Adrenal gland (tissue), 12 donors: Measurements from ENCODE around the gene SNTB2. TPM values are rescaled to one million over a fixed set of nuclear protein-coding genes. Genes with fewer than 3 reads are reported as not detected.

Source experiments
- DNase-seq, 7 donors: peaks; one replicate each; pipeline ENCODE4 v3.0.0-alpha.2; 2019 to 2020
- H3K27ac ChIP-seq, 5 donors: fragments of 200-600 bp; sonication (generic) in 4 of 5; 1 replicate in 3 of 5; 2 replicates in 2 of 5; pipeline versions ENCODE4 v1.5.1 to v1.8.0; 2016 to 2020; ENCODE audit warnings: mild to moderate bottlenecking in 1 of 5
- H3K27me3 ChIP-seq: fragments of 200-600 bp; 2 replicates; pipeline ENCODE4 v1.8.0; 2021
- H3K36me3 ChIP-seq, 2 donors: fragments of 200-600 bp; replicated peaks in 1 of 2; 1 replicate in 1 of 2; 2 replicates in 1 of 2; pipeline versions ENCODE4 v1.5.1 to v1.8.0; 2018 to 2022
- H3K4me1 ChIP-seq, 2 donors: fragments of 200-600 bp; replicated peaks in 1 of 2; 1 replicate in 1 of 2; 2 replicates in 1 of 2; pipeline versions ENCODE4 v1.5.1 to v1.8.0; 2018 to 2021
- H3K4me3 ChIP-seq, 4 donors: fragments of 200-600 bp; sonication (generic) in 3 of 4; one replicate each; pipeline ENCODE4 v1.5.1; 2016 to 2018
- H3K9me3 ChIP-seq, 3 donors: fragments of 200-600 bp; sonication (generic) in 1 of 3; replicated peaks in 1 of 3; 1 replicate in 2 of 3; 2 replicates in 1 of 3; pipeline versions ENCODE4 v1.5.1 to v1.8.0; 2016 to 2021
- POLR2A ChIP-seq, 2 donors: fragments of 450-650 bp; IDR thresholded peaks; one replicate each; pipeline ENCODE4 v1.6.1; 2017; ENCODE audit warnings: antibody characterized with exemption in 2 of 2, mild to moderate bottlenecking in 2 of 2, moderate library complexity in 1 of 2
- WGBS, 4 donors: extraction: QIAGEN DNeasy Blood & Tissue Kit in 2 of 4; methylation state at CpG; one replicate each; pipeline versions ENCODE4 v1.1.5 to v1.1.7; 2013 to 2017; 5-methylcytosine and 5-hydroxymethylcytosine counted together
- intact Hi-C, 2 donors: fragments of 100-400 bp; cut with DNase I; formaldehyde crosslinking; loops; one replicate each; pipeline versions ENCODE4 v1.14.1 to v1.15.0; 2022 to 2023
- polyA plus RNA-seq, 3 donors: library from polyadenylated mRNA; stranded (reverse); fragments of 200-250 nt in 2 of 3; fragments of 350-450 nt in 1 of 3; fragmentation: Illumina TruSeq in 1 of 3; extraction: RNeasy Lipid Tissue Mini Kit (QIAGEN cat#74804) in 1 of 3; gene quantifications; one replicate each; pipeline ENCODE4 v1.2.3, GENCODE V29; 2013 to 2014
- total RNA-seq, 9 donors: library from RNA; depleted of rRNA in 4 of 9; stranded (reverse); fragments of >200 nt in 4 of 9; fragments of 120-200 nt in 1 of 9; fragmentation: NEBNext Ultra II Directional in 1 of 9; extraction: Animal tissue kit (Norgen Biotek cat#: 25700) in 1 of 9; gene quantifications; one replicate each; pipeline versions ENCODE4 v1.1.0 to v1.2.4, GENCODE V29; 2013 to 2023
- TF ChIP-seq, protein P1 (sequence below), 6 experiments: fragments of 450-650 bp in 4 of 6; fragments of 200-600 bp in 2 of 6; sonication (generic) in 1 of 6; IDR thresholded peaks; 1 replicate in 5 of 6; 2 replicates in 1 of 6; pipeline versions ENCODE4 v1.5.1 to v1.8.0; 2016 to 2021; ENCODE audit warnings: antibody characterized with exemption in 6 of 6, mild to moderate bottlenecking in 2 of 6, moderate library complexity in 1 of 6
- donor health status: healthy with polysubstance abuse.
- donor health status: Bipolar disorder and iron deficiency.
- donor health status: DM: yes; HTN: yes; CAD: no.
- donor health status: DM: no; HTN: no; CAD: no.
- donor health status: DM: no; HTN: no; CAD: no.
- donor health status: DM: yes; HTN: yes; CAD: no.

SNTB2 gene
- total and polyA plus RNA-seq, 12 donors = 3.6 to 52.7 (median 32.9) TPM

DNA sequence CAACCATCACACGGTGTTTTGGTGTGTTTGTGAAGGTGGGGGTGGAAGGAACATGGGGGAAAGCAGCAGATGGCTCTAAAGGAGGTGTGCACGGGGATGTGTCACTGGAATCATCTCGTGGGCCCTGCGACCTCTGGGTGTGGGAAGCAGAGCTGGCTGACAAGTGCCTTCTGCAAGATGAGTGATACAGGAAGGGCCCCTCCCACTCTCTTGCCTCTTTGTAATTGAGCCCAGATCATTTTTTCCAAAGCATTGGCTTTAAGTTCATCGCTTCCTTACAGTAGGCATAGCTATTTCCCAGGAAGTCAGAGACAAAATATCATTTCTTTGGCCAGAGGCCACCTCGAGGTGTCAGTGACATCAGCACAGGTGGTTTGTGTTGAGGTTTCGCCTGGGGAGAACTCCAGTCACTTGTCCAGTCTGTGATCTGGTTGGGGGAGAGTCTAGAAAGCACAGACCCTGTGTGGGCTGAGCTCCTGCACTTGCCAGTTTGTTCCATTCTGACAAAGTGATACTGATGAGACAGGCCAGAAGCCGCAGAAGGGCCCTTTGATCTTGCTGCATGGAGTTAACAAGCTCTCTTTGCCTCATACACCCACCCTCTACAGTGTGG, 20.6 kb upstream of the SNTB2 start:
- Histone ChIP-seq H3K9me3 (no peaks in the 10 kb centered on the region), H3K4me1 (peaks cover 0 to 4% of the 10 kb centered on the region in 2 donors), H3K27me3 (no peaks in the 10 kb centered on the region), H3K27ac (no peak overlapping the region), H3K4me3 (no peak overlapping the region), H3K36me3 (peaks cover 0 to 54% of the 10 kb centered on the region in 2 donors)
- 73 to 80% (median 77%) methylated on average over 7 to 8 of the region's 8 CpGs for WGBS, 4 donors
- intact Hi-C loops = no loop called here
- DNase-seq = no peak
- TF ChIP-seq, protein P1, sequence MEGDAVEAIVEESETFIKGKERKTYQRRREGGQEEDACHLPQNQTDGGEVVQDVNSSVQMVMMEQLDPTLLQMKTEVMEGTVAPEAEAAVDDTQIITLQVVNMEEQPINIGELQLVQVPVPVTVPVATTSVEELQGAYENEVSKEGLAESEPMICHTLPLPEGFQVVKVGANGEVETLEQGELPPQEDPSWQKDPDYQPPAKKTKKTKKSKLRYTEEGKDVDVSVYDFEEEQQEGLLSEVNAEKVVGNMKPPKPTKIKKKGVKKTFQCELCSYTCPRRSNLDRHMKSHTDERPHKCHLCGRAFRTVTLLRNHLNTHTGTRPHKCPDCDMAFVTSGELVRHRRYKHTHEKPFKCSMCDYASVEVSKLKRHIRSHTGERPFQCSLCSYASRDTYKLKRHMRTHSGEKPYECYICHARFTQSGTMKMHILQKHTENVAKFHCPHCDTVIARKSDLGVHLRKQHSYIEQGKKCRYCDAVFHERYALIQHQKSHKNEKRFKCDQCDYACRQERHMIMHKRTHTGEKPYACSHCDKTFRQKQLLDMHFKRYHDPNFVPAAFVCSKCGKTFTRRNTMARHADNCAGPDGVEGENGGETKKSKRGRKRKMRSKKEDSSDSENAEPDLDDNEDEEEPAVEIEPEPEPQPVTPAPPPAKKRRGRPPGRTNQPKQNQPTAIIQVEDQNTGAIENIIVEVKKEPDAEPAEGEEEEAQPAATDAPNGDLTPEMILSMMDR (IDR thresholded peaks at IDR 0.05) = no peak
- TF ChIP-seq POLR2A (IDR thresholded peaks at IDR 0.05) = no peak

DNA sequence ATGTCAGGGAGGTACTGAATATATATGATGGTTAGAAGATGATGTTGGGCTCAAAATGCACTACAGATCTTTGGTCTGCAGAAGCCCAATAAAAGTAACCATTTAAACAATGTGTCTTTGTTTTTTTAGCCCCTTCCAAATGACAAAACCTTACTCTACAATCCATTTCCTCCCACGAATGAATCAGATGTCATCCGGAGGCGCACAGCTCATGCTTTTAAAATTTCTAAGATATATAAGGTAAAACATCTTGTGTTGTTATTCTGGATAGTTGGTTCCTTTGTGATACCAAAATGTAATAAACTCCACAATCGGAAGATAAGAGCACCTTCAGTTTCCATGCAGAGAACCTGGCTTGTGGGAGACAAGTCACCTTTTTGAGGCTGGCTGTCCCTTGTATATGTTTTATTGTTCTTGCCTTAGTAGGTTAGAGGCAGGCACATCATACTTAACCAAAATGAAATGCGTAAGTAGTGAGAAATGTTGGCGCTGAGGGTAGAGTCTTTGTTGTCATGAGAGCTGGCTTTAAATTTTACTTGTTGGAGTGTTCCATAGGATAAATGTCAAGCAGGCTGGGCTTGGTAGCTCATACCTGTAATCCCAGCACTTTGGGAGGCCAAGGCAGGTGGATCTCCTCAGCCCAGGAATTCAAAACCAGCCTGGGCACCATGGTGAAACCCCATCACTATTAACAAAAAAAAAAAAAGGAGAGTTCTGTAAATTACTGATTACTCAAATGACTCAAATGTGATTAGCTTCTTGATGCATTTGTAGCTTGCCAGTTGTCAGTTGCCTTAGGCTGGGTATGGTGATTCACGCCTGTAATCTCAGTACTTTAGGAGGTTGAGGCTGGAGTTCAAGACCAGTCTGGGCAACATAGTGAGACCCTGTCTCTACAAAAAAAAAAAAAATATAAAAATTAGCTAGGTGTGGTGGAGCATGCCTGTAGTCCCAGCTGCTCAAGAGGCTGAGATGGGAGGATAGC, 19.7 kb upstream of the SNTB2 start:
- peak in 1 of 7 donors; percentile 5 for DNase-seq
- H3K27ac ChIP-seq = no peak overlapping the region
- TF ChIP-seq POLR2A (IDR thresholded peaks at IDR 0.05) = no peak
- TF ChIP-seq, protein P1 (IDR thresholded peaks at IDR 0.05) = no peak
- no peak overlapping the region for H3K4me3 ChIP-seq
- H3K4me1 ChIP-seq = peaks cover 4 to 7% of the 10 kb centered on the region in 2 donors
- no peaks in the 10 kb centered on the region for H3K9me3 ChIP-seq
- intact Hi-C loops = no loop called here
- peaks cover 0 to 52% of the 10 kb centered on the region in 2 donors for H3K36me3 ChIP-seq
- H3K27me3 ChIP-seq = no peaks in the 10 kb centered on the region
- WGBS, 4 donors = 91 to 94% (median 92%) methylated on average over 7 of the region's 7 CpGs

DNA sequence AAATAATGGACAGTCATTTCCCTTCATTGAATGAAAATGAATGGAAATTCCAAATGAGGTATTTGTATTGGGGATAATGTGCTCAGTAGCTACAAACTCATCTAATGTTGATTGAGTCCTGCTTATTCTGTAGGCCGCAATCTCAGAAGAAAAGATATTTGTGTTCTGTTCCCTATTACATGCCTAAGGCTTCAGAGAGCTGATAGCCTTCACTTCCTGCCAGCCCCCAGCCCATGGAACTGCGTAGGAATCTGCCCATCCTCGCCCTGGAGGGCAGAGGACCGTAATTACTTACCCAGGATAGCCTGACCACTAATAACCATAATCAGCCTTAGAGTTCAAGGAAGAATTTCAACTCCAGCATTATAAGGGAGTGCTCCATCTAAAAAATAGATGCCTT, 17.9 kb upstream of the SNTB2 start:
- 85 to 98% (median 94%) methylated on average over 4 of the region's 4 CpGs for WGBS, 4 donors
- no peak overlapping the region for H3K27ac ChIP-seq
- TF ChIP-seq, protein P1 (IDR thresholded peaks at IDR 0.05) = no peak
- no peak for TF ChIP-seq POLR2A (IDR thresholded peaks at IDR 0.05)

DNA sequence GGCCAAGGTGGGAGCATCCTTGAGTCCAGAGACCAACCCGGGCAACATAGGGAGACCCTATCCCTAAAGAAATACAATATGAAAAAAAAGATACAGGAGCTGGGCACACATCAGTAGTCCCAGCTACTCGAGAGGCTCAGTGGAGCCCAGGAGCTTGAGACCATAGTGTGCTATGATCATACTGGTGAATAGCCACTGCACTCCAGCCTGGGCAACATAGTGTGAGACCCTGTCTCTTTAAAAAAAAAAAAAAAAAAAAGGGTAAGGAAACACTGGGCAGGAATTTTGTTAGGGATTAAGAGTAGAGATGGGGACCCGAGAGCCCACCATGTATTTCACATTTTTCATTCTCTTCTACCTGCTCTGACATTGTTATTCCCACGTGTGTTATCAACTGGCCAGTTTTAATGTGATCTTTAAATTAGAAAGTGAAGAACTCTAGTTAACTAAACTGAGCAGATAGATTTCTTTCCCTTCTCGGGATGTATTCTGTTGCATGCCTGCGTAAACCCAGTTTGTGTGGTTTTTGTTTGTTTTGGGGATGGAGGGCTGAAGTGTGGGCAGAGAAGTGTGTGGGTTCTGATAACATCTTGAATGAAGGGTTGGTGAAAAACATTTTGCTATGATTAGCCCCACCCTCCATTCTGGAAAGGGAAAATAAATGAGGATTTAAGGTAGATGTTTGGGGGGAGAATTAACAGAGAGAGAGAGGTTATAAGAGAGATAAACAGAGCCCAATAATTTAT, 17.2 kb upstream of the SNTB2 start:
- H3K27ac ChIP-seq = no peak overlapping the region
- intact Hi-C loops = no loop called here

More for the DNA sequence above, 17.9 kb upstream of the SNTB2 start:
- intact Hi-C loops = no loop called here
- no peaks in the 10 kb centered on the region for H3K9me3 ChIP-seq
- DNase-seq = peak in 1 of 7 donors; percentile 11
- H3K36me3 ChIP-seq = peaks cover 0 to 45% of the 10 kb centered on the region in 2 donors
- peaks cover 11 to 25% of the 10 kb centered on the region in 2 donors for H3K4me1 ChIP-seq
- no peaks in the 10 kb centered on the region for H3K27me3 ChIP-seq
- no peak overlapping the region for H3K4me3 ChIP-seq

More for the DNA sequence above, 17.2 kb upstream of the SNTB2 start:
- TF ChIP-seq, protein P1 (IDR thresholded peaks at IDR 0.05) = no peak
- TF ChIP-seq POLR2A (IDR thresholded peaks at IDR 0.05) = no peak
- DNase-seq = peak in 1 of 7 donors; percentile 25
- Histone ChIP-seq H3K27me3 (no peaks in the 10 kb centered on the region), H3K4me3 (no peak overlapping the region), H3K9me3 (no peaks in the 10 kb centered on the region), H3K4me1 (peaks cover 11 to 28% of the 10 kb centered on the region in 2 donors), H3K36me3 (peaks cover 0 to 37% of the 10 kb centered on the region in 2 donors)
- WGBS, 4 donors = 90 to 92% (median 91%) methylated on average over 6 of the region's 6 CpGs
